HG03442 (cell line): ENCODE data around the gene DGKK.

Source experiments
- ATAC-seq: cut with Tn5 transposase; IDR thresholded peaks from one replicate; pipeline ENCODE4 v1.9.1; 2021; ENCODE audit warnings: mild to moderate bottlenecking, moderate library complexity; ENCODE audit not compliant: unreplicated experiment

The DGKK gene, protein sequence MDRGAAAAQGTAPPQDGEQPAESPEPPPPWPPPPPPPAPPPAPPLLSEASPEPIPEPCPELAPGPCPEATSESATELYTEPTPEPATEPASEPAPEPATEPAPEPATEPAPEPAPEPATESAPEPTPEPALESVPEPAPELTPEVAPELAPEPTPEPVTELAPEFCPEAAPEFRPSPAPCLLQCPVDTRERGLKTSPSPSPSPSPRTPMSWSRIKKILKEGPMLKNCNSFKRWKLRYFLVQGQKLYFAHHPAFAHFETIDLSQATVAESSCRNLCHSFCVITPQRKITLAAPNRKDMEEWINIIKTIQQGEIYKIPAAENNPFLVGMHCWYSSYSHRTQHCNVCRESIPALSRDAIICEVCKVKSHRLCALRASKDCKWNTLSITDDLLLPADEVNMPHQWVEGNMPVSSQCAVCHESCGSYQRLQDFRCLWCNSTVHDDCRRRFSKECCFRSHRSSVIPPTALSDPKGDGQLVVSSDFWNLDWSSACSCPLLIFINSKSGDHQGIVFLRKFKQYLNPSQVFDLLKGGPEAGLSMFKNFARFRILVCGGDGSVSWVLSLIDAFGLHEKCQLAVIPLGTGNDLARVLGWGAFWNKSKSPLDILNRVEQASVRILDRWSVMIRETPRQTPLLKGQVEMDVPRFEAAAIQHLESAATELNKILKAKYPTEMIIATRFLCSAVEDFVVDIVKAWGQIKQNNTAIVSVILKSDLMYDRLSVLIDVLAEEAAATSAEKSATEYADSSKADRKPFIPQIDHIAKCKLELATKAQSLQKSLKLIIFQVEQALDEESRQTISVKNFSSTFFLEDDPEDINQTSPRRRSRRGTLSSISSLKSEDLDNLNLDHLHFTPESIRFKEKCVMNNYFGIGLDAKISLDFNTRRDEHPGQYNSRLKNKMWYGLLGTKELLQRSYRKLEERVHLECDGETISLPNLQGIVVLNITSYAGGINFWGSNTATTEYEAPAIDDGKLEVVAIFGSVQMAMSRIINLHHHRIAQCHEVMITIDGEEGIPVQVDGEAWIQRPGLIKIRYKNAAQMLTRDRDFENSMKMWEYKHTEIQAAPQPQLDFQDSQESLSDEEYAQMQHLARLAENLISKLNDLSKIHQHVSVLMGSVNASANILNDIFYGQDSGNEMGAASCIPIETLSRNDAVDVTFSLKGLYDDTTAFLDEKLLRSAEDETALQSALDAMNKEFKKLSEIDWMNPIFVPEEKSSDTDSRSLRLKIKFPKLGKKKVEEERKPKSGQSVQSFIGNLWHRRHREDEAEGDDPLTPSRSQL

DNA sequence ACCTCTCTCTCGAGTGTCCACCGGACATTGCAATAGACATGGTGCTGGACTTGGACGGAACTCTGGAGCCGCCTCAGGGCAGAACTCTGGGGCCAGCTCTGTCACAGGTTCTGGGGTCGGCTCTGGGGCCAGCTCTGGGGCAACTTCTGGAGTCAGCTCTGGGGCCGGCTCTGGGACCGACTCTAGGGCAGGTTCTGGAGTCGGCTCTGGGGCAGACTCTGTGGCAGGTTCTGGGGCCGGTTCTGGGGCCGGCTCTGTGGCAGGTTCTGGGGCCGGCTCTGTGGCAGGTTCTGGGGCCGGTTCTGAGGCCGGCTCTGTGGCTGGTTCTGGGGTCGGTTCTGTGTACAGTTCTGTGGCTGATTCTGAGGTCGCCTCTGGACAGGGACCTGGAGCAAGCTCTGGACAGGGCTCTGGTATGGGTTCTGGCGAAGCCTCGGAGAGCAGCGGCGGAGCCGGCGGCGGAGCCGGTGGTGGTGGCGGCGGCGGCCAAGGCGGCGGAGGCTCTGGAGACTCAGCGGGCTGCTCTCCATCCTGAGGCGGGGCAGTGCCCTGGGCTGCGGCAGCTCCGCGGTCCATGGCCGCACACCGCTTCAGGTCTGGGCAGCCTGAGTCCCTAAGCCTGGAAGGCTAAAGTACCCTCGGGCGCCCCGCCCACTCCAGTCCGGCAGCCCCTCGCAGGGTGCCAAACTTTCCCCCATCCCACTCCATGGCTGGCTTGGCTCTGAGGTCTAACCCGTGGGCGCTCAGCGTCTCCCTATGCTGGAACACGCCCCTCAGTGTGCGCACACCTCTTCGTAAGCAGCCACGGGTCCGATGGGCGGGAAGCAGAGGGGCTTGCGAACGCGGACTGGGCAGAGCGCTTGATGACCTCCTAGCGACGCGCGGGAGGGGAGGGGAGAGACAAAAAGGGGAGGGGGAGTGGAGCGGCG, at the start of gene DGKK:
DGKK (minus strand) TSS at position 723 of the 929 bp plus-strand sequence; CDS start at position 576, 147 bp downstream.
- ATAC-seq = no peak

DNA sequence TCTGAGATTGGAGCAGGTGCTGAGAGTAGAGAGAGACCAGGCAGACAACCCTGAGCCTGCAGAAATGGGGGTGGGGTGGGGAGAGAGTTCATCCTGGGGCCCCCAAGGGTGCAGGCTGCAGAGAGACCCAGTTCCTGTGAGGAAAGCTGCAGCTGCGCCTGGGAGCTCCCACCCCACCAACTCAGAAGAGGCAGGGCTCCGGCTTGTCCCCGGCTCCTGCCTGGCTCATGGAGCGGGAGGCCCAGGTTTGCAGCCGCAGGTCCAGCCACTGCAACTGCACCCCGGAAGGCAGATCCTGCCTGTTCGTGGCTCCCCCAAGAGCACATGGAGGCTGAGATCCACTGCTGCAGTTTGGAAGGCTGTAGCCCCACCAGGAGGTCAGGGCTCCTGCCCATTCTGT, 44.2 kb upstream of the DGKK start:
- no peak for ATAC-seq

DNA sequence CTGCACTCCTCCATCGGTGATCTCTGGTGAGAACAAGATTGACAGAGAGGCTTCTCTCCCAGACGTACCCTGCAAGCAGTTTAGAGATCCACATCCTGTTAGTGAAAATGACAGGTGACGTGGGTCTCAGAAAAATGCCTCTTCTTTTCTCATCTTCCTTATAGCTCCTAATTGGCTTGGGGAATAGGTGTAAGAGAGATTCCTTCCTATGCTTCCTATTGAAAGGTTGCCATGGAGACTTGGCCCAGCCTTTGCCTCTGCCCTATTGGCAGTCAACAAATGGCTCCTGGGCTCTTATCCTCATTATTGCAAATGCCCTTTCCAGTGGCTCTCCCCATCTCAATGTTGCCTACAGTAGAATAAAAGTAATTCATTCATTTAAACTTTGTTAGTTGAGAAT, 26.5 kb upstream of the DGKK start:
- no peak for ATAC-seq

DNA sequence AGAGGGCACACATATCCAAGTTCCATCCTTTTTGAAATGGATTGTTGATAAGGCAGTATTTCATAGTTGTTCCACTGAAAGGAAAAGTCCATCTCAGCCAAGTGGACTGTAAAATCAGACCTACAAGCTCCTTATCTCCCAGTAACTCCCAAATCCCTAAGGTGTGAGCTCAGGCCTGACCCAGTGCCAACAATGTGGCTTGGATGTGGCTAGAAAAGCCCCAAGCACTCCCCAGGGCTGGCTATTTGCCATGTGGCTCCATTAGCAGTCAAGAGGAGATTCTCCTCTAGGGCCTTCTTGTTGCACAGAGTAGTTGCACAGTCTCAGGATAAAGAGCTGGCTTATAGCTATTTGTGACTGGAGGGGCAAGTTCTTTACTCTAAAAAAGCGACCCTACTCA, 25.0 kb upstream of the DGKK start:
- no peak for ATAC-seq

DNA sequence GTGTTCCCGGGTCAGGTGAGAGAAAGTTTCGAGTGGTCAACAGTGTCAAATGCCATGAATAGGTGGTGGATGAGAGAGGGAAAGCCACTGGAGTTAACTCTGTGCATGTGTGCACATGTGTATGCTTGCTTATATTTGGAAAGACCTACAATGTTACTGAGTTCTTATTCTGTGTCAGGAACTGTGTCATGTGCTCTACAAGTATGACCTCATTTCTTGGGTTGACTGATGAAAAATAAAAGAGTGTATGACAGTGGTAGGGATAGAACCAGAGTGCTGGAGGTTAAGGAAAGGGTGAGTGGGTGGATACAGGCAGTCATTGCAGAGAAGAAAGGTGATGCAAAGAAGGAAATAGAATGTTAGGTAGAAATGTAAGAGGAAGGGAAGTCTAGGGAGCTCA, 22.1 kb upstream of the DGKK start:
- ATAC-seq = no peak

DNA sequence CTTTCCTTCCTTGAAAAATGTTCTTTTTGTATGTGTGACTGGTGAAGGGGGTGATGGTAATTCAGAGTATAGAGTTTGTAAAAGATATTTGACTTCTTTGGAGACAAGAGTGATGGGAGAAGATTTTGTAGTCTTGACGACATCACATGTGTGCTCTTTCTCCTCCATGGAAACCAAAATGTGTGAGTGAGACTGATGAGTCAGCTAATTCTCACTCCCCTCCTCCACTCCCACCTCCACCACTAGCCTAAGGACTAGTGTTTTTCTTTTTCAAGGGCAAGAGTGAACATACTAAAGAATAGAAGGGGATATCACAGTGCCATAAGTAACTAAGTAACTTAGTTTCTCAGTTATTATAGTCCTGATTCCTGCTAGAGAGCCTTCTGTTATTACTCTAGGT, 14.0 kb upstream of the DGKK start:
- no peak for ATAC-seq

DNA sequence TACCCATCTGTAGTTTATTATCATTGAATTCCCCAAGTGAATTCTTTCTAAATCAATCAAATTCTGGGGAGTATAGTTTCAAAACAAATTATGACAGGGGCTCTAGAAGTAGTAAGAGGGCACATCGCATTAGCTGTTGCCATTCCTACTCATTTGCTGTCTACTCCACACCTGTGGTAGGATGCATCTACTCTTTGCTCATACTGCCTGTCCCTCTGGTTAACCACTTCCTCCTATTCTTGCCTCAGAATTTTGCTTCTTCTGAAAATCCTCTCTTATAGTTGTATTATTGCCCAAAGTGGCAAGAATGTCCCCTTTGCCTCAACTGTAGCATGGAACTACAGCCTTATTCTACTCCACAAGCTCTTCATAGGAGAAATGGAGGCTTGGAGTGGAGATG, 12.7 kb upstream of the DGKK start:
- ATAC-seq = no peak

DNA sequence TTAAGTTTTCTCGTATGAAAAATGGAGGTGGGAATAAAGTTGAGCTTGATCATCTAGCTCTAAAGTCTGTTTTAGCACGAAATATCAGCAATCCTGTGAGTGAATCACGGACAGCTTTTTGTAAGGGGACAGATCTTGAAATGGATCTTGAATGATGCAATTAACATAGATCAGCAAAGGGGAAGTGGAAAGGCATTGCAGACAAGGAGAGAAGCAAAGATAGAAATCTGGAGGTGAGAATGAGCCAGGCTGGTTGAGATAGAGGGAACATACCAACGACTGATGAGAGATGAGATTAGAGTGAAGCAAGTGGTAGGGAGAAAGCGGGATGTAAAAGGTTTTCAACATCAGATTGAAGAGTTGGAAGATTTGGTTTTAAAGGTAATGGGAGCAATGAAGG, 4.6 kb upstream of the DGKK start:
- no peak for ATAC-seq

DNA sequence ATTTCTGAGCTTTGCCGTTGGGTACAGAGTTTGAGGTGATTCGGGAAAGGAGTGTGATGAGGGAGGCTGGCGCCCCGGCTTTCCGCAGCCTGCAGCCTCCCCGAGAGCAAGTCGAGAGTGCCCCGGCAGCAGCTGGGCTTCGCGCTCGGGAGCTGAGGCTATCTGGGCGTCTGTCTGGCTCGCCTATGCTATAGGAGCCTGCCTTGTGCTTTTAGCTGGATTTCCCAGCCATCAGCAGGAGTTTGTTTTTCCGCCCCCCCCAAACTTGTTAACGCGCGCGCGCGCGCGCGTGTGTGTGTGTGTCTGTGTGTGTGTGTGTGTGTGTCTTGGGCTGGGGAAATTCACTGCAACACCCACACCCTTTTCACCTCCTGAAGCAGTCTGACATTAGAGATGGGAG, 765 bp upstream of the DGKK start:
- no peak for ATAC-seq

DNA sequence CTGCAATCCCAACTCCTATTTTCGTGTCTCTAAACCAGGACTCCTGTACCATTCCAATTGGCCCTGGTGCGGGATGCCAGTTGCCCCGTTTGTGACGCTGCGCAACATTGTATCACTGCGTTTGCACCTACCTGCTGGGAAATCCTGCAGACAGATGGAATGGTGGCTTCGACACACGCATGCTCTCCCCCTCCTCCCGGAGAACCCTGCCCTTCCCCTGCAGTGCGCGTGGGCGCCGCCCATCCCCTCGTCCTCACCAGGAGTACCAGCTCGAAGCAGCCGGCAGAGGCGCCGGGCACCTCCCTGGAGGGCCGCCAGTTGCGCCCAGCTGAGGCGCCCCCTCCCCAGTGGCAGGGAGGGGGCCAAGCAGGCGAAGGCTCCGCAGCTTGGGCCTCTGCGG, 1.4 kb downstream of the DGKK start:
- ATAC-seq = no peak

DNA sequence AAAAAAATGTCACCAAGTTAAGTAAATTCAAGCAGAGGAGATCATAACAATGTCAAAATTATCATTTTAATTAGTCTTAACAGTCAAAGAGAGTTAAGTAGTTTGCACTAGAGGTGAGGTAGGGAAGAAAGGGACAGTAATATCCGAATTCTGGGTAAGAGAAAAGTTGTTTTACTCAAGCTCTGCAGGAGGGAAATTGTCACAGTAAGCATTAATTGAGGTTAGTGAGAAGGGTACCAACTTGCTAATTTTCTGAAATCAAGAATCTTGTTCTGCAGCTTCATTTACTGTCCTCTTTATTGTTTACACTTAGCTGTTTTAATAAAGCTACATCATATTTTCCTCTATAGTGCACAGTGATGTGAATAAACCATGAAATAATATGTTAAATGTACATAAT, 11.0 kb downstream of the DGKK start:
- ATAC-seq = no peak

DNA sequence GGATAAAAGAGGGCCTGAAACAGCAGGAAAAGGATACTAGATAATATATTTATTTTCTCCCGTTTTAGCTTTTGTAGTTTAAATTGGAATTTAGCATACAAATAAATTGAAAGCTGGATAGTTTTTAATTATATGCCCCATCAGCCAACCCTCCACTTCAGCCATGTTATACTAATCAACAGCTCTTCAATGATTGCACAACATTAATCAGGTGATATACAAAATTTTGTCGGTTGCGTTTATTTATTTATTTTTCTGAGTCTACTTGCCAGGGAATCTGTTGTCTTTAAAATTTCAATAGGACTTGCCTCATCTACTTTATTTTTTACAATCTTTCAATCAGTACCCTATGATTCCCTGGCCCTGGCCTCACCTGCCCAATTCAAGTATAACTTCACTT, 12.1 kb downstream of the DGKK start:
- no peak for ATAC-seq

DNA sequence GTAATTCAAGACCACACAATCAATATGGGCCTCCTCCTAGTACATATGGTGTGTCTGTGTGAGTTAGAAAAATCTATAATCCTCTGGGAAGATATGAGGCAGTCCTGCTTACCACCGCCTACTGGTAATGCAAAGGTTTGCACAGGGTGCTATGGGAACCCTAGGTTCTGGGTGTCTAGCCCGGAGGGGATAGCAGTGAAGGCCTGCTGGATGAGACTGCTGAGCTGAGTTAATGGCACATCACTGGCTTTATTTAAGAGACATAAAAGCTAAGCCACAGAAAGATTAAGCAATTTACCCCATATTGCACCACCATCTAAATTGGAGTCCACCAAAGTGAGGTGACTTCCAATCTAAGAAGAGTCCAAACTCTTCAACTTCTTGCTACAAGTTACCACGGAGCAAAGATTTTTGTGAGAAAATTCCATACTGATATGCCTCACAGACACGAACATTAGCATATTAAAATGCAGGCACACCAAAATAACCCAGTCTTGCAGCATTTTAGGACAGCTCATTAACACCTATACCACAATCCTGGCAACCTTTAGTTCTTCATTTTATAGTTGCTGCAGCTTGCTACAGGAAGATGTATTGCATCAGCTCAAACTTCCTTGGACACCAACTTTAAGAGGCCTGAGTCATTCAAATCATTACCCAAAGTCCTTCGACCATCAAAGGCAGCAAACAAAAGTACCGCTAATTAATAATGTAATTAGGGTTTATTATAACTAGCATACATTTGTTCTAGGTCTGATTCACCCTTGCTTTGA, 13.7 kb downstream of the DGKK start:
- ATAC-seq = no peak

DNA sequence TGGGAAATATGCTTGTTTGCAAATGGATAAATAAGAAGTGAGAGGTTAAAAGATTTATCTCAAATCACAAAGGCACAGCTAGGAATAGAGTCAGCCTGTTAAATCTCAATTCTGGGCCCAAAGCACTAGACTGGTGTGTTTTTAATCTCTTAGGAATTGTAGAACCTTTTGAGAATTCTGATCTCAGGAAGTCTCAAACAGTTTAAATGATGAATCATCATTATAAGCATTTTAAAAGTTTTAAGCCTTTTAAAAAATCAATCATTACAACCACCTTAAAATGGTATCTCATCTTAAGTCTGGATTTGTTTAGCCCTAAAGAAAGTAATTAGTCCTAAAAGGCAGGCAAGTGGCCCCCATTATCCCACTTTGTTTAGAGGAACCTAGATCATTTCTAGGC, 17.8 kb downstream of the DGKK start:
- no peak for ATAC-seq

DNA sequence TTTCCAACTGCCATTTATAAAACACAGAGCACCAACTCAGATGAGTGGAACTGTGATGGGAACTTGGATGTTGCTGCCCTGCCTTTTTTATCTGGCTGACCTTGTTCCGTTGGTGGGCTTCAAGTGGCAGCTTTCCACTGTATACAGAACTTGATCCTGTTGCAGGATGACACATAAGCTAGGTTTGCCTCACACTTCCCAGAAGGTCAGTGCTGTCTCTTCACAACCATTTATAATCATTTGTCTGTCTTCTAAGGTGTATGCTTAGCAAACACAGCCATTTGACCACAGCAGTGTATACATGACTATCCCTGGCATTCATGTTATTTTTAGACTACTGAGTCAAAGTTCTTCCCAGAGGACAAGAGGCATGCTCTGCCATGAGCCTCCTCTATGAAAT, 20.3 kb downstream of the DGKK start:
- no peak for ATAC-seq

DNA sequence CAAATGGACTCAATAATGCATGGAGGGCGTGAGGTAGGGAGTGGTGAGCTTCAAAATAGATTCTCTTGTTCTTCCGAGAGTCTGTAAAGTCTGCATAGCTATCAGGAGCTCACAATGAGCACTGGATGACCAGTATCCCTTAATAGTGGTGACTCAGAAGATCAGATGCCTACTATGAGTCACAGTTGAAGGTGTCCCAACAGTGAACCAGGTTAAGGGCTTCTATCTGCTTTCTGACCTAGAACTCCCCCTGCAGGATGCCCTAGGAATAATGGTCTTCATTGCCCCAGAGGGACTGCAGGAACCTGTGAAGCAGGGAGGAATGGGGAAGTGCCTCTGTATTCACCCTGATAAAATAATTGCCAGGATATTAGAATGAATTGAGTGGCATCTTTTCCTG, 22.1 kb downstream of the DGKK start:
- ATAC-seq = no peak

DNA sequence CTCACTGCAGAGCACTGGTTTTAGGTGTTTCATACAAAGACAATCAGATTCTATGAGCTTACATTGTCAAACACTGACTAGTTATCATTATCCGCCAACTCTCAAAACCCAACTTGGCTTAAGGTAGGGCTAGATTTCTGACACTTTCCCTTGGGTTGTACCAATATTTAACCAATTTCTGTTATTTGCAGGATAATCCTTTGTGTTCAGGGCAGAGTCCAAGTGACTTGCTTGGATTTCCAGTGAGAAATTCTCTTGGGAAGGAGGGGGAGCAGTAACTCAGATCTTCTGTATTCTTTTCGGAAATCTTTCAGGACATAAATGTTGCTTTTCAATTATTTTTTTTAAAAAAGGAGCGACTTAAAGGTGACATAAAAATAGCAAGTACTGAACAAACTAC, 23.1 kb downstream of the DGKK start:
- no peak for ATAC-seq

DNA sequence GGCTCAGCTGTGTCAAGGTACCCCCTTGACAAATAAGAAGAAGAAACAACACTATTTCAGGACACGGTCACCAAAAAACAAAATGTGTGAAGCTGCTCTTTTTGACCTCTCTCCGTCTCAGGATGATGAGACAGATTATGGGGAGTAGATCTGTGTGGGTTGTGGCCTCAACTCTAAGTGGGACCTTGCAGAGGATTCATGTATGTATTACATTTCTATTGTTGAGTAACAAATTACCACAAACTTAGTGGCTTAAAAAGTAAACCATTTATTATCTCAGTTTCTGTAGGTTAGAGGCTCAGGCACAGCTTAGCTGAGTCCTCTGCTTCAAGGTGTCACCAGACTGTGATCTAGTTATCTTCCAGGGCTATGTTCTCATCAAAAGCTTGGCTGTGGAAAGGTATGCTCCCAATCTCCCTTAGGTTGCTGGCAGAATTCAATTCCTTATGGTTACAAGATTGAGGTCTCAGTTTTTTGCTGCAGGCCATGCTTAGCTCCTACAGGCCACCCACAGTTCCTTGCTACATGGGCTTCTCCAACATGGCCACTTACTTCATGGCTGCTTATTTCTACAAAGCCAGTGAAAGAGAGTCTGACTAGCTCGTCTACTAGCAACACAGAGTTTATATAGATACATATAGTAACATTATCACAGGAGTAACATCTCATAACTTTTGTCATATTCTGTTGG, 28.1 kb downstream of the DGKK start:
- ATAC-seq = no peak

DNA sequence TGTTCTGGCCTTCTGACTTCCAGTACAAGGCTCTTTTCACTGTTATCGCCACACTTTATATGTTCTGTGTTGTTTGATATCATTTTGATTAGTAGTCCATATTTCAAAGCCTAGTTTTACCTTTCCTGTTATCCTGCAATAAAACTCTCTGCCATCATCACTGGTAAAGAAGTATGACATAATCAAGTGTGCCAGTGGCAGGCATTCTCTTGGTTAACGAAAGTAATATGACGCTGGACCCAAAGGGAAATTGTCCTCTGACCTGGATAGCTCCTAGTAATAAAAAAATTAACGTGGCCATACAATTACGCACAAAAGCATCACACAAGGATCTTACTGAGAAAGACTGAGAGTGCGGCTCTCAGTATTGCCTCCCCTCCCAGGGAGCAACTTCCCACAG, 33.8 kb downstream of the DGKK start:
- no peak for ATAC-seq
